GM19239 (cell line): ENCODE results near the gene BCL11A.

Experiments used
- DNase-seq: peaks from one replicate; pipeline ENCODE4 v3.0.0; 2011; ENCODE audit warnings: low spot score; ENCODE audit not compliant: insufficient read length
- FAIRE-seq: peaks from 2 replicates; lab custom pipeline; 2011; peaks lifted over from hg19 to GRCh38; lab: Jason Lieb, UNC

The BCL11A gene

DNA sequence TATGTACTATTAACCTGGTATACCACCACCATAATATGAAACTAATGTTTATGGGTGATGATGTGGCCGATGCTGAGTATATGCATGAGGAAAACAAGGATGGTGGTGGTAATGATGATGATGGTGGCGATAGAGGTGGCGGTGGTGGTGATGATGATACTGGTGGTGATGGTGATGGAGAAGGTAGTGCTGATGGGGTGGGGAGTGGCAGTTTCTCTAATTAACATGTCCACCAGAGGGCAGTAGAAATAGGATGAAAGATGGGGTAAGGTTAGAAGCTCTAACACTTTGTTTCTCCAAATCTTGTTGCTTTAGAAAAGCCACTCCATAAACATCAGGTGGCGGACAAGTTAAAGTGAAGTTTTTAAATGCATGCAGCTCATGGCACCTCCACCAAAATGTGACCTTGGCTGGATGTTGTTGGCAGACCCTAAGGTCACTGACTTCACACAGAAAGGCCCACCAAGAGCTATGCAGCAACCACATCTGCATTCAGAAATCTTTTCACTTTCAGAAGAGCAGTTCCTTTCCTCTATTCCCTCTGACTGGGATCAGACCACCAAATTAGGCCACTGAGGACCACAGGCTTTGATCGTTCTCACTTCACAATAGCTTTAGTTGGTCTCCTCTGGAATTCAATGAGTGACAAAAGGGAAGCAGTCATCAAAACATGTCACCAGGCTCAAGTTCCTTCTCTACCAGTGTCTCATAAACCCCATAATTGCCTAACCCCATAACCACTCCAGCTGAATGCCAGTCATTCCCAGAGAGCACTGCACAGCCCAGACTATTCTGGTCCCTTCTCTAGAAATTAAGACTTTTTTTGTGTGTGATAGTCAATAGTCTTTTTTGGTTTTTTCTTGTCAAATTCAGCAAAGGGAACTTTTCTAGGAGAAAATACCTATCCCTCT, 7.5 kb upstream of the BCL11A start:
- FAIRE-seq = peak; percentile 82

DNA sequence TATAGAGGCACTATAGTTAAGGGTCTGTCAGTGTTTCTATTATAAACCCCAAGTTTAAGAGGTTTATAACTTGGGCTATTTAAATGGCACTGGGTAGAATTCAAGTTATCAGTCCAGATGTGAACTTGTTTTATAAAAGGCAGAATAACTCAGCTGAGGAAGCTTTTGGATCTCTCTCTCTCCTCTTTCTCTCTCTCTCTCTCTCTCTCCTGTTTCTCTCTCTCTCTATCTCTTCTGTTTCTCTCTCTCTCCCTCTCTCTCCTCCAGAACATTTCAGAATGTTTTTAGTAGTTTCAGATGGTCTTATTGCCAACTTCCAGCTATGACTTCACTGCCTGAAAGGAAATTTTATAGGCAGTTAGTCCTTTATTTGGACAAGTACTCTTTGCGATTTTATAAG, 6.4 kb upstream of the BCL11A start:
- no peak for DNase-seq
- no peak for FAIRE-seq

More for the DNA sequence above, 7.5 kb upstream of the BCL11A start:
- no peak for DNase-seq

DNA sequence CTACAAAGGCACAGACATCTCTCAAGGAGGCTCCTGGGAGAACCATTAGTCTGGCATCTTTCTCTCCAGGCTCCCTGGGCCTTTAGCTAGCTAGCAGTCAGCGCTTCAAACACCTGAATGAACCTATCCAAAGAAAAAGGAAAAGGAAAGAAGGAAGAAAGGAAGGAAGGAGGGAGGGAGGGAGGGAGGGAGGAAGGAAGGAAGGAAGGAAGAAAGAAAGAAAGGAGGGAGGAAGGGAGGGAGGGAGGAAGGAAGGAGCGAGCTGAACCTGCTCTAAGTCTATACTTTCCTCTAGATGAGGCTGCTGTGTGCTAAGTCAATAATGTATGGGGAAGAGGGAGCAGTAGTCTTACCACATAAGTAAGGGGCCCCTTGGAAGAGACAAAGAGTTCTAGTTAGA, 5.1 kb upstream of the BCL11A start:
- DNase-seq (no peak), FAIRE-seq (no peak)

DNA sequence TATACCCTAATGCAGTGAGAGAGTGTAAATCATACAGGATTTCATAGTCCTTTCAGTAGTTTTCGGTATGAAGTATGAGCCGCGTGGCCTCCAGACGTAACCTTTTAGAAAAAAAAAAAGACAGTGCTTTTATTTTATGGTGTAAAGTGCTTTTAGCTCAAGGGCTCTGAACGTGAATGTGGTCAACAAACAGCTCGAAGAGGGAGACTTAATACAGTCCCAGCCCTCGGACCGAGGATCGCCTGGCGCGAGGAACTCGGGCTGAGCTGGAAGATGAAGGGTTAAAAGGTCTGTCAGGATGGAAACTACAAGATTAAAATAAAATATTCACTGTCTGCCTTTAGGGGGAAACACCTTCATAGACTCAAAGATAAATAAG, 4.0 kb upstream of the BCL11A start:
- DNase-seq (no peak), FAIRE-seq (no peak)

DNA sequence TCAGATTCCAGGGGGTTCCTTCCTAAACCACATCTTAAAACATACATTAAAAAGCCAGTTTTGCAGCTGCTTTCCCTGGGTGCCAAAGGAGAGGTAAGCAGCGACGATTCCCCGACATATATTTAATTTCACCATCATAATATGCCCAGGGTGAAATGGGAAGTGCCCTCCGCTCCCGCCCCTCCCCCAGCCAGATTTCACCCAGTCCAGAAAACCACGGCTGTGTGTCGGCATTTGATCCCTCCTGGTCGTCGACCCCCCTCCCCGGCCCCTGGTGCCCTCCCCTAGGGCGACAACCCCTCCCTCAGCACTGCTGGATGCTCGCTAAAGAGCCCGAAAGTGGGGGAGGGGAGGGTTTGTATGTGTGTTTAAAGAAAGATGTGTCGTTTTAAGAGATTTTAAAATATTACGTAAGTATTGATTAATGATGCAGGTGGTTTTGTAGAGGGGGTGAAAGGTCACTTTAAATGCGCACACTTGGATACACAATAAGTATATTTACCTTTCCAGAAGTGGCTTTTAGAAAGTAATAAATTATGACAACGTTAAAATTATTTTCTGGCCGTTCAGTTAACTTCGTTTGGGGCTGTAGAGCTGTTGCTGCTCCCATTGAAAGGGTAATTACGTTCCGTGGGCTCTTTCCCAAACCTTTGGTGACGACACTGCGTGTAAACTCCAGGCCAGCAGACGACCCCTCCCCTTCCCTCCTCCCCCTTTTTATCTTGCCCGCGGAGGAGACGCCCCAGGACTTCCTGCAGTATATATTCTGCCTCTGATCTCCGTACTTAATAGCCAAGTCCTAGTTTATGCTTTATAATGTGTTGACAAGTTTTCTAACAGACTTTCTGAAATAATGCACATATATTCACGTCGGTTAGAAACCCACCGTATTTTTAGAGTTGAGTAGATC, 3.4 kb upstream of the BCL11A start:
- FAIRE-seq = no peak
- DNase-seq = no peak

DNA sequence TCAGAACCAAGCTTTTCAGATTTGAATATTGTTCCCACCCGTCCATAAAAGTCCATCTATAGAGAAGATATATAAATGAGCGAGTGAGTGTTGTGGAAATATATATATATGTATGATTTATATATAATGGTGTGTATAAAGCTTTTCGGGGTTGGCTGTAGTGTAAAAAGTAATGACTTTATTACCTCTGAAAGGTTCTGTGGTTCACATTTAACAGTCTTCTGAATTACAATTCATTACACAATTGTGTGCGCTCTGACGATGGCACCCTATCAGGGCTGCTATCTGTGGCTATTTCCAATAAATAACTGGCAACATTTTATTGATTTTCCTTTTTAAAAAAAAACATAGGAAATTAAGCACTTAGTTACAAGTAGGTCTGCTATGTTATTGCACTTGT, 2.7 kb upstream of the BCL11A start:
- FAIRE-seq (no peak), DNase-seq (no peak)

DNA sequence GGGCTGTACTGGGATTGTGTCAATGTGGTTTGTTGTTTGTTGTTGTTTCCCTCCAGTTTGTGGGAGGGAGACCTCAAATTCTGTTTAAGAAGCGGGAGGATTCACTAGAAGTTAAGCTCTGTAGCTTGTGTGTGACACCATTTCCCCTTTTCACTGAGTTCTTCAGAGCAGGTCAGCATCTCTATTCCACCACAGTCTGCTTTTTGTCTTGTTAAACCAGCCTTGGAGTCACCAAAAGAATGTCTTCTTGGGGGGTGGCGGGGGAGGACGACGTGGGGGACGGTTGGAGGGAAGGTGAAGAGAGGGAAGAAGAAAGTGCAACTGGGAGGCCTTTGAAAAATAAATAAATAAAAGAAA, 2.3 kb upstream of the BCL11A start:
- FAIRE-seq = no peak
- DNase-seq = no peak

DNA sequence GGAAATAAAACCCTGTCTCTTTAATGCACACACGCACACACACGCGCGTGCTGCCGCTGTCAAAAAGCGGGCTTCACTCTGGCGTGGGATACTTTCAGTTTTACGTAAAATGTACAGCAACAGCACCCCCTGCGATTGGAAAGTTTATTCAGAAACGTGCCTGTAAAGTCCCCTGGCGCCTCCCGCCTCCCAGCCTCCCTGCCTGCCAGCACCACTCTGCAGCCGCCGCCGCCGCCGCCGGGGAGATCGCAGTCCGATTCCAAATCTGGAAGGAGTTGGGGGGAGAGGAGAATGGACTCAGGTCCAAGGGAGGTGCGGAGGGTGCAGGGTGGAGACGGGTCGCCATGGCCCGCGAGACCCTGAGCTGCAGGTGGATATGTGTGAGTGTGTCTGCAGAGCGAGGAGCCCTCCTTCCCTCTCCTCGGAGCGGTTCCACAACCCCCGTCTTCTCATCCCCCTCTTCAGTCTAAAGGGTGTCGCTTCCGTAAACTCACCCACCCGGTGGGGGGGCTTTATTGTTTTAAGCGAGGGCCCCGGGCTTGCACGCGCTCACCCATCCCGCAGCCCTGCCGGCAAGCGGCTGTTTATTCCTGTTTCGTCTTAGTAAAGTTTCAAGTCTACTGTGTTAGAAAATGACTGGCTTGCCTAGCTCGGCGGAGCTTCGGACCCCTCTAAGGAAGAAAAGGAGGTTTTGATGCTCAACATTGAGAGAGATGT, 1.8 kb upstream of the BCL11A start:
- FAIRE-seq (peak; percentile 93), DNase-seq (peak; percentile 51)

DNA sequence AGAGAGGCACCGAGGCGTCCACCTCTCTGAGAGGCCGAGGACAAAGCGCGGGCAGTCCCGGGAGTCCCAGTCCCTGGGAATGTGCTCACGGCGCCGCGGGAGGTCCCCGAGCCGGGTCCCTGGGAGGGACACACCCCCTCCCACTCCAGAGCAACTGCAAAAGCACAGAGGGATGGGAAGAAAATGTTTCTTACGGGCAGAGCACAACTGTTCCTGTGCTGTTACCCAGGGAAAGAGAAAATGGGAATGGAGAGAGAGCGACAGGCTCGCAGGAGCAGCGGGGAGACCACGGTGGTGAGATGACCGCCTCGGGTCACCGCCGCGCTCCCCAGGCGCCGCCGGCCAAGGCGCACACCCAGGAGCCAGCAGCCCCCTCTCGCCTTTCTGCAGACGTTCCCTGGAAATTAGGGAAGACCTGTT, 1.2 kb upstream of the BCL11A start:
- FAIRE-seq (no peak), DNase-seq (no peak)

DNA sequence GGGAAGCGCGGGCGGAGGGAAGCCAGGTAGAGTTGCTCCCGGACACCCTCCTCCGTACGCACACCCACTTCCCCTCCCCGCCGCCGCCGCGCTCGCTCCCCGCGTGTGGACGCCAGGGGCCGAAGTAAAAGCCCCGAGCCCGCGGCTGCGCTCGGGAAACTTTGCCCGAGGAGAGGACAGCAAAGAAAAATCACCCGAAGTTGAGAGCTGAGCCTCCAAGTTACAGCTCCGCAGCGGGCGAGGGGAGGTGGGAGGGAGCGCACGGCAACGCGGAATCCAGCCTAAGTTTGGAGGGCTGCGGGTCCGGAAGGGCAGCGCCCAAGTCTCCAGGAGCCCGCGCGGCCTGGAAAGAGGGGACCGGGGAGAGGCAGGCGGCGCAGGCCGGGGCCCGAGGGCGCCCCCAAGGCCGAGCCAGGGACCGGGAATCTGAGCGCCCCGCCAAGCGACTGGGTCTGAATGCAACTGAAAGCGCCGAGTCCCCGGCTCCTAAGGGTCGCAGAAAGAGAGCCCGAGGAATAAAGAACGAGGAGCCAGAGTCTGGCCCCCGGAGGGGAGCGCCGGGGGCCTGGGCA, 706 bp upstream of the BCL11A start:
- no peak for DNase-seq
- FAIRE-seq = no peak

DNA sequence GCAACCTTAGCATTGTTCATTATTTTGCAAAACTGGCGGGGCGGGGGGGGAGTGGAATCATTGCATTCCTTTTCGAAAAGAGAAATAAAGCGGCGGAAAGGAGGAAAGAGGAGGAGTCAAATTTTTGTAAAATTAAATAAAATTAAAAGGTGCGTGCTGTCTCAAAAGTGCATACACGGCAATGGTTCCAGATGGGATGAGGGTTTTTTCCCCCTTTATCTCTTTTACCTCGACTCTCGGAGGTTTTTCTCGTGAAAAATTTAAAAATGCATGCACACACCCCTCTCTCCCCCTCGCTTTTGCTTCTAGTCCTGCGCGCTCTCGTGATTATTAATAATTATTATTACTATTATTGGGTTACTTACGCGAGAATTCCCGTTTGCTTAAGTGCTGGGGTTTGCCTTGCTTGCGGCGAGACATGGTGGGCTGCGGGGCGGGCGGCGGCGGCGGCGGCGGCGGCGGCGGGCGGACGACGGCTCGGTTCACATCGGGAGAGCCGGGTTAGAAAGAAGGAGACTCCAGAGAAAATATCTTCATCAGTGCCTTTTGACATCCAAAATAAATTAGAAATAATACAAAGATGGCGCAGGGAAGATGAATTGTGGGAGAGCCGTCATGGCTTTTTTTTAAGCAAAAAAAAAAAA, 481 bp downstream of the BCL11A start:
- FAIRE-seq = no peak
- no peak for DNase-seq

DNA sequence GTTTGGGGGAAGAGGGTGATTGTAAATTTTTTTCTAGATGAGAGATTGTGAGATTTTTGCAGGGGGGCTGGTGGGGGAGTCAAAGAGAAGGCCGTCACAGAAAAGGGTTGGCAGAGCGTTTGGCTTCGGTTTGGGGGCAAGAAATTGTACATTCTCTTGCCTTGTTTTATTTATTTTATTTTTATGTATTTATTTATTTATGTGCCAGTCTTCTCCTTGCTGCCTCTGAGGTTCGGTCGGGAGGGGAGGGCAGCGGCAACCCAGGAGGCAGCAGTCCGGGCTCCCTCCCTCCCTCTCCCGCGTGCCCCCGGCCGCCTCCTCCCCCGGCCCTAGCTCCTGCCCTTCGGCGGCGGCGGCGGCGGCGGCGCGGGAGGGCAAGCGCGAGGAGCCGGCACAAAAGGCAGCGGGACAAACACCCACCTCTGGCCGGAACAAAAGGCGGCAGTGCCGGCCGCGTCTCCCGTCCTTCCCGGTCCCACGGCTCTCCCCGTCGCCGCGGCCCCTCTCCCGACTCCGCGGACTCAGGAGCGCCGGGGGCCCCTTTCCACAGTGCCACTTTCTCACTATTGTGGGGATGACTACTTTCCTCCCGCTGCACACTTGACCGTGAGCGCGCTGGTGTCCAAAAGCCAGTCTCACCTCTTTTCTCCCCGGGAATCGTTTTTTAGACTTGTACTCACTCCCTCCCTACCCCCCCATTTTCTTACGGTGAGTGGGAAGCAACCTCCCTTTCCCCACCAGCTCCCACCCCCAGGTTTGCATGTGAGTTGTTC, 1.2 kb downstream of the BCL11A start:
- DNase-seq (no peak), FAIRE-seq (no peak)

DNA sequence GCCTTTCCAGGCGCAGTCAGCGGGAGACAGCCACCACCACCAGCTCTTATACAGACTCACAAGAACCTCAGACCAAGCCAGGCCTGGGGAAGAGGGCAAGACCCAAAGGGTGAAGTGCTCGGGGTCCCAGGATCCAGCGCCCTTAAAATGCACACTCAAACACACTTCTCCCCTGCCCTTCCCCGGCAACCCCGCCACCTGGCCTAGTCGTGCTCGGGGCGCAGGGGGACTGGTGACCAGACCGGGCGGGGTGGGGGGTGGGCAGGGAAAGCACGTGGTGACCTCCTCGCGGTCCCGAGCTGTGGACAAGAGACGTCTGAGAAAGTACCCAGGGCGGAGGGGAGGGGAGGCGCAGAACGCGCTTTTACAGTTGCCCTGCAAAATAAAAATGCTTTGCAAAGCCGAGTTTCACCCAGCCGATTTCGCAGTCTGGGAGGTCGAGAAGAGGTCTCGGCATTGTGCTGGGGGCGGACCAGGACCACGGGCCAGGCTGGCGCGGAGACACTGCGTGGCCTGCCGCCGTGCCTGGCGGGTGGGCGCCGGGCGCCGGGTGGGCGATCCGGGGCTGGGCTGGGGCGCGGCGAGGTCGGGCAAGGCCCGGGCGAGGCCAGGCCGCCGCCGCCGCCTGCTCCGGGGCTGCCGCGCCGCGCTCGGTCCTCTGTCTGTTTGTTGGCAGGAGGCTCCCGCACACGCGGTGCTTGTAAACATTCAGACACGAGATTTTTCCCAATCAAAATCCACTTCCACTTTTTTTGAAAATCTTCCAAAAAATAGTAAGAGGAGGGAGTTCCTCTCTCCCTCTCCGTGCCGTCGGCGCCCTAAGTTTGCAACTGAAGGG, 2.0 kb downstream of the BCL11A start:
- DNase-seq = no peak
- FAIRE-seq = no peak

DNA sequence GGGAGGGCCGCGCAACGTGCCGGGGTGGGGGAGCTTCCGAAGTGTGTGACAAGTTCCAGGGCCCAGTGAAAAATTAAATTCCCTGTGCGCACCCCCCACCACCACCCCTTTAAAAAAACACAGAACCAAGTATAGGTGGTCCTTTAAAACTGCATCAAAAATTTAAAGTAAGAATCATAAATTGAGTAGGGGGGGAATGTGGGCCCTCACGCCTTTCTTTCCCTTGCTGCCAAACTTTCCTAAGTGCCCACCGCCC, 2.5 kb downstream of the BCL11A start:
- no peak for FAIRE-seq
- DNase-seq = no peak

DNA sequence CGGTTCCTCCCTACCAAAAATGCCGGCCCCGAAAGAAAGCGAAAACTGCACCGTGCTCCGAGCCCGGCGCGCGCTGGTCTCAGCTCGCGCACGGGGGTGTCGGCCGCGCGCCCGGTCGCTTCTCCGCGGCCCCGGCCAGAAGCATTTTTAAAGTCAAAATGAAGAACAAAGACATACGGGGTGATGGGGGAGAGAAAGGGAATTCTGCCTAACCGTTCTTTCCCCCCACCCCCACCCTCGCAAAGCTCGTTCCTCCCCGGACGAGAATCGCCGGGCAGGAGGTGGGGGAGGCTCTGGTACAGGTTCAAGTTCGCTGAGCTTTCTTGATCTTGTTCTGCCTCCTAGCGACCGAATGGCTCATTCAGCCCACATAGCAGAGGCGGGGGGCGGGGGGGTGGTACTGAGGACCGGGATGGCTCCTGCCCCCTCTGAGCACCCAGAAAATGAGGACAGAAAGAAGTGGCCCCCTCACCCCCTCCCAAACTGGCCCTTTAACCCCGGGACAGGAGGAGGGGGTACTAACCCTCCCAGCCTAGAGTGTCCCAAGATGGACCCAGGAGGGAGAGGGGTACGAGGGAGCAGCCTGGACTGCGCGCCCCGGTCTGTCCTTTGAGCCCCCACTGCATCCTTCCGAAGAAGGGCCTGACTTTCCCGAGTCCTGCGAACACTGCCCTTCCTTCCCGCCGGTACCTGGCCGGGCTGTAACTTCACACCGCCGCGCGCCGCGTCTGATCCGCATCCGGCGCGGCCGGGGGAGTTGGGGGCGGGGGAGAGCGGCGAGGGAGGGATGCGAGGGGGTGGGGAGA, 3.1 kb downstream of the BCL11A start:
- peak; percentile 89 for FAIRE-seq
- DNase-seq = peak; percentile 60

DNA sequence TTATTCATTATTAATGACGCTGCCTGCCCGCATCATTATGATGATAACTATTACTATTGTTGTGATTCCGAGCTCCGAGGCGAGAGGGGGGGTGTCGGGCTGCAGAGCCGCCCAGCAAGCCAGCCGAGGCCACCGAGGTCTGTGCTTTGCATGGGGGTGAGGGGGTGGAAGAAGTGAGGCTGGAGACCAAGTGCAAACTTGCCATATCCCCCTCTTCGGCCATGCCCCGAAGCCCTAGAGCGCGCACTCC, 3.6 kb downstream of the BCL11A start:
- FAIRE-seq = no peak
- DNase-seq = no peak

DNA sequence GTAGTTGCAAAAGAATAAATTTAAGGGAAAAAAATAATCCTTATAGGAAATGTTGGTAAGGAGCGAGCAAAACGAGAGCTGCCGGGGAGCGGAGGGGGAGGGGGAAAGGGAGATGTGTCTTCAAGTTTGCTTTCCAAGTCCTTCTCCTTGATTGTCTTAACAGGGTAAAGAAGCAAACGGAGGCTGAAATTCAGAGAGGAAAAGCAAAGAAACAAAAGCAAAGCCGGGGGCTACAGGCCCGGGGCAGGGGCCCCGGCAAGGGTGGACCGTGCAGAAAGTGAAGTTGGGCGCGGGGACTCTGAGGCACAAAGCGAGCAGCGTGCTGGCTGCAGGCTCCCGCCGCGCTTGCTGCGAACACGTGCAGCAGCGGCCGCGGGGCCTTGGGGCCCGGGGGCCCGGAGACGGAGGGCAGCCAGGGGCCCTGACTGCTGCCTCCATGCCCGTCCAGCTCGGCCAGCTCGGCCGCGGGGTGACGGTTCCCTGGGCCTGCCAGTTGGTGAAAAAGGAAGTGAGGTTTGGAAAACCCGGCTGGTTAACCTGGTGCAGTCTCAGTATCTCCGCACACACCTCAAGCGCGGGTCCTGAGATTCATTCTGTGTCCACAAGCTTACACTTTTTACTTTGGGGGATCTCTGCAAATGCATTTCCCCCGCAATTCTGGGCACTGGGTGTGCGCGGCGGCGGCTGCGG, 4.1 kb downstream of the BCL11A start:
- DNase-seq (no peak), FAIRE-seq (peak; percentile 35)
